GM19328 (cell line): ENCODE data around the gene CPNE4.
"Not testable (repeated sequence)": the region's sequence is repeated elsewhere in the genome, so short reads cannot be mapped to it uniquely, and the experiment has no call there.

Experiments
- ATAC-seq: cut with Tn5 transposase; IDR thresholded peaks from one replicate; pipeline ENCODE4 v1.9.1; 2021; ENCODE audit warnings: mild to moderate bottlenecking, moderate library complexity; ENCODE audit not compliant: unreplicated experiment

The CPNE4 gene

DNA sequence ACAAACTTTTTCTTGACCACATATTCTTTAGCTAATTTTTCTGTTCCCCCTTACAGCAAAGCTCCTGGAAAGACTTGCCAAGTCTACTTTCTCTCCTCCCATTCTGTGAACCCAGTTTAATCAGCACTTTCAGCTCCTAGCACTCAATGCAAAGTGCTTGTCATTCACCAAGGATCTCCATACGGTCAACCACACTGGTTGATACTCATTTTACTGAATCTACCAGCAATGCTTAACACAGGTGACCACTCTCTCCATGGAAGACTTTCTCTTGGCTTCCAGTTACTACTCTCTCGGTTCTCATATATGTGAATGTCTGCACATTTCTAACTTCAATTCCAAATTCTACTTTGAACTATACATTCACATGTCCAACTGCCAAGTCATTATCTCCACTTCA is 543.7 kb downstream of the CPNE4 start:
- ATAC-seq = no peak

DNA sequence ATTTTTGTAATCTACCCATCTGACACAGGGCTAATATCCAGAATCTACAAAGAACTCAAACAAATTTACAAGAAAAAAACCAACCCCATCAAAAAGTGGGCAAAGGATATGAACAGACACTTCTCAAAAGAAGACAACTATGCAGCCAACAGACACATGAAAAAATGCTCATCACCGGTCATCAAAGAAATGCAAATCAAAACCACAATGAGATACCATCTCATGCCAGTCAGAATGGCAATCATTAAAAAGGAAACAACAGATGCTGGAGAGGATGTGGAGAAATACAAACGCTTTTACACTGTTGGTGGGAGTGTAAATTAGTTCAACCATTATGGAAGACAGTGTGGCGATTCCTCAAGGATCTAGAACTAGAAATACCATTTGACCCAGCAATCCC is 548.3 kb downstream of the CPNE4 start:
- ATAC-seq = not testable (repeated sequence)

- ATAC-seq = no peak
Observed at GRCh38 chr3:131485119-131485518, 549.7 kb downstream of the CPNE4 start.

DNA sequence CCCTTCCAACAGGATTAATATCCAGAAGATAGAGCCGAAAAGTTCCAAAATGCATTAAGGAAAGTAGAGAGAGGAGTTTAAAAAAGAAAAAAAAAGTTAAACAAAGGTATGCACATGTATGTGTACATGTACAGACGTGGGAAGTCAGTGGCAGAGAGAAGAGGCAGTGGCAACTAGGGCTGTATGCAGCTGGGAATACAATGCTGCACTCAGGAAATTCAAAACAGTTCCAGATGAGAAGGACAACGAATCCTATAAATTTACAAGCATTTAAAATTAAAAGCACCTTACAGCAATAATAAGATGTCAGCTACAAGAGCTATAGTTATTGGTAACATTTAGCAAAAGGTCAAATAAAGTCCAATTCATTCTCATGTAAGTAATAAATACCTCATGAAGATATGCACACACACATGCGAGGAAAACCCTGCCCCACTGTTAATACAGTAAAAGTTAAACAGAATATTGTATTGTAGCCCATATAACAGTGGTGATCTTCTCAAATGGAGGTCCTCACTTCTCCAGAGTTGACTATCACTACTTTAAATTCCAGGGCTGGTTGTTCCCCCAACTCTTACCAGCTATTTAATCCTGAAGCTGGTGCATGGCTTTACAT is 550.2 kb downstream of the CPNE4 start:
- no peak for ATAC-seq
